Stimulated activated CD4-positive, alpha-beta T cell treated with anti-CD3 and anti-CD28 coated beads, Interleukin-15, amount 100 ng/mL, for 48 hours (primary cell): ENCODE results near the gene TNRC6A.
A peak's percentile ranks its signal among the peaks of the same experiment; 100 is the strongest.
"Not testable (repeated sequence)": the region's sequence is repeated elsewhere in the genome, so short reads cannot be mapped to it uniquely, and the experiment has no call there.

Experiments used
- DNase-seq, 2 donors: peaks; one replicate each; pipeline ENCODE4 v3.0.0-alpha.2; 2020; ENCODE audit warnings: low read depth in 2 of 2

Gene TNRC6A

GRCh38 chr16:24845726-24846547 is 116.5 kb downstream of the TNRC6A start, which contains the start of gene SLC5A11:
TSS of gene SLC5A11 (plus strand) at chr16:24845963. CDS start at chr16:24858644, 12,681 bp downstream.
- no peak for DNase-seq

DNA sequence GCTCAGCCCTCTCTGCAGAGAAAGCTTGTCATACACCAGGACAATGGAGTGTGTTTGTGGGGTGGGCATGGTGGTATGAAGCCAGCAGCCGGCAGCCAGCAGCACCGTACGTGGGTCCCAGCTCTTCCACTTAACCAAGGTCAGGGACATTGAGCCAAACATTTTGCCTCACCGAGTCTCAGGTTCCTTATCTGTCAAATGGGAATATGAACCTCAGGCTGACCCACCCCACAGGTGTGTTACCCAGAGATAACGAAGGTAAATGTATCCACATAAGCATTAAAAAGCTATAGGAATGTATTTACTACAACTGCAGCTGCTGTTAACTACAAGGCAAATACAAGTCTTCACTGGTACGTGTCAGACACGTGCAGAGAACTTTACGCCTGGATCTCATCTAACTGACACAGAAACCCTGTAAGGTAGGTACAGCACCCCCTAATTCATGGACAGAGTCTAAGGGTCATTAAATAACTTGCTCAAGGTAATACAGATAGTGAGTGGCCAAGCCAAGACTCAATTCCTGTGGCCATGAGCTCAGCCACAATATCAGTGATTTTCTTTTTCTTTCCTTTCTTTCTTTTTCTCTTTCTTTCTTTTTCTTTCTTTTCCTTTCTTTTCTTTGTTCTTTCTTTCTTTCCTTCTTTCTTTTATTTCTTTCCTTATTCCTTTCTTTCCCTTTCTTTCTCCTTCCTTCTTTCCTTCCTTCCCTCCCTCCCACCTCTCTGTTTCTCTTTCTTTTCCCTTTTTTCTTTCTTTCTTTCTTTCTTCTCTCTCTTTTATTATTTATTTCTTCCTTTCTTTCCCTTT is 117.3 kb downstream of the TNRC6A start:
- no peak for DNase-seq

DNA sequence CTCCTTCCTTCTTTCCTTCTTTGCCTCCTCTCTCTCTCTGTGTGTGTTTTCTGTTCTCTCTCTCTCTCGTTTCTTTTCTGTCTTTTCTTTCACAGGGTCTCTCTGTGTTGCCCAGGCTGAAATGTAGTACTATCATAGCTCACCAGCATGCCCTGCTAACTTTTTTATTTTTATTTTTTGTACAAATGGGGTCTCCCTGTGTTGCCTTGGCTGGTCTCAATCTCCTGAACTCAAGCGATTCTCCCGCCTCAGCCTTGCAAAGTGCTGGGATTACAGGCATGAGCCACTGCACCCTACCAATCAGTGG is 117.9 kb downstream of the TNRC6A start:
- DNase-seq: no peak

DNA sequence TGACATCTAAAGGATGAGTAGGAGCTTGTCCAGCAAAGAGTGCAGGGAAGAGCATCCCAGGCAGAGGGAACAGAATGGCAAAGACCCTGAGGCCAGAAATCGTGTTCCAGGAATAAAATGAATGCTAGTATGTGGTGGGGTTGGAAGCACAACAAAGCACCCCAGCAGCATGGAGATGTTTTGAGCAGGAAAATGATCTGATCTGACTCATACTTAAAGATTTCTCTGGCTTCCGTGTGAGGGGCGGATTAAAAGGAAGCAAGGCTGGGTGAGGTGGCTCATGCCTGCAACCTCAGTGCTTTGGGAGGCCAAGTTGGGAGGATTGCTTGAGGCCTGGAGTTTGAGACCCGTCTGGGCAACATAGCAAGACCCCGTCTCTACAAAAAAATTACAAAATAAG is 118.6 kb downstream of the TNRC6A start:
- DNase-seq: no peak

- DNase-seq: no peak
Measured at GRCh38 chr16:24849641-24850040, 120.2 kb downstream of the TNRC6A start.

DNA sequence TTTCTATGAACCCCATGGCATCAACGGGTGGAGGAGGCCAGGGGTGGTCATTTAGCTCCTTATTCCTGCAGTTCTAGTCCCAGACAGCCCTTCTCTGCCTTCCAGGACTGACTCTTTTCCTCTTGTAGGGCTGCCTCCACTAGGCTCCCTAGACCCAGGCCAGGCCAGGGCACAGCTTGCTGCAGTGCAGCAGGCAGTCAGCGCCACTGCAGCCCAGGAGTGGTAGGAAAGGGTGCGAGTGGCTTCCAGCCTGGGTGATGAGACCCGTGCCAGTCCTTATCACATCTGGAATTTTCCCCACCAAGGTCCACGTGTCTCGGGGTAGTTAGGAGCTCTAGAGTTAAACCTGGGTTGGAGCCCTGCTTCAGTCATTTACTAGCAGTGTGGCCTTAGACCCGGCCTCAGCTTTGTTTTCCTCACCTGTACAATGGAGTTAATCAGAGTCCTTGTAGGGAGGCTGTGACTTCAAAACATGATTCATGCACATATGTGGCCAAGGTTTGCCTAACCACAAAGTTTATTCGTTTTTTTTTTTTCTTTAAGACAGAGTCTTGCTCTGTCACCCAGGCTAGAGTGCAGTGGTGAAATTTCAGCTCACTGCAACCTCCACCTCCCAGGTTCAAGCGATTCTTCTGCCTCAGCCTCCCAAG is 121.0 kb downstream of the TNRC6A start:
- DNase-seq: peak in 1 of 2 donors; percentile 2

DNA sequence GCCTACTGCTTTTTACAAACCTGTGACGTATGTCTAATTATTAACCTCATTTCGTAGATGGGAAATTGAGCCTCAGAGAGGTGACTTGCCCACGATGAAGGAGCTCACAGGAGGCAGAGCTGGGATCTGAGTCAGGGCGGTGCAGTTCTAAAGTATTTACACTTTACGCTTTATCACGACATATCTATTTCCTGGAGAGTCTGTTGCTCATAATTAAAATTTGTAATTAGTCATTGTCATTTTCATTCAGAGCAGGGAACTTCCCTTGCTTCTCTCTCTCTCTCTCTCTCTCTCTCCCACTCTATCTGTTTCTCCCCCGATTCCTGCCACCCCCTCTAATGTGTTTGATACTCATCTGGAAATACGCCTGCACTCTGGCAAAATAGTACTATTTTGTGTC is 122.2 kb downstream of the TNRC6A start:
- DNase-seq: peak; percentile 11 to 22

- DNase-seq: no peak
Measured at GRCh38 chr16:24852281-24852721, 122.8 kb downstream of the TNRC6A start.

DNA sequence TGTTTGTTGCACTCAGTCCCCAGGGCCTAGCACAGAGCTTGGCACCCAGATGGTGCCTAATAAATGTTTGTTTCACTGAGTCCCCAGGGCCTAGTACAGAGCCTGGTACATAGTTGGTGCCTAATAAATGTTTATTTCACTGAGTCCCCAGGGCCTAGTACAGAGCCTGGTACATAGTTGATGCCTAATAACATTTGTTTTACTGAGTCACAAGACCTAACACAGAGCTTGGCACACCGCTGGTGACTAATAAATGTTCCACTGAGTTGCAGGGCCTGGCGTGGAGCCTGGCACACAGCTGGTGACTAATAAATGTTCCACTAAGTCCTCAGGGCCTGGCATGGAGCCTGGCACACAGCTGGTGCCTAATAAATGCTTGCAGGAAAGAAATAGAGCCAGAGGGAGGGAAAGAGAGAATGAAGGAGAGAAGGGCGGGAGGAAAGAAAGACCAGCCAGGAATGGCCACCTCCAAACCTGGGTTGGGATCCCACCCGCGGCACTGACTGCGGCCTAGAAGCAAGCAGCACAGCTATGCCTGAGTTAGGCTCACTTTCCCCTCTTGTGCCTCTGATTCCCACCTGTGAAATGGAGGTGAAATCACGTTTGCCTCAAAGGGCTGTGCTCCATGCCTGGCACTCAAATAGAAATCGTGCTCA is 123.8 kb downstream of the TNRC6A start:
- DNase-seq: no peak

DNA sequence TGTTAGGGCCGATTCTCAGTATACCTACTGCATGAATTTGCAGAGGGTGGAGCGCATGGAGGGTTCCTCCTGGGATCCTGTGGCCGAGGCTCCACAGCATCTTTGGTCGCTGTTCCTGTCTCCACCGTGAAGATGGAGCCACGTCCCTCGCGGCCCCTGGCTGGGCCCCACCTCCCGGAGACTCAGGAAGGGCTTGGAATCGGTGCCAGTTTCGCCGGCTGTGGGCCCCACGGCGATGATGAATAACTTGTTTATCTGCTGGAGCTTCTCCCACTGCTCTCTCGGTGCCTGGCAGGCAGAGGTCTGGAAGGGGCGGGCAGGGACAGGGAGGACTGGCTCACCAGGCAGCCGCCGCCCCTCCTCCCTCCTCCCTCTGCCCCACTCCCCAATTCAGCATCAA is 124.4 kb downstream of the TNRC6A start:
- DNase-seq: no peak

- no peak for DNase-seq
Measured at GRCh38 chr16:24854607-24855171, 125.2 kb downstream of the TNRC6A start.

DNA sequence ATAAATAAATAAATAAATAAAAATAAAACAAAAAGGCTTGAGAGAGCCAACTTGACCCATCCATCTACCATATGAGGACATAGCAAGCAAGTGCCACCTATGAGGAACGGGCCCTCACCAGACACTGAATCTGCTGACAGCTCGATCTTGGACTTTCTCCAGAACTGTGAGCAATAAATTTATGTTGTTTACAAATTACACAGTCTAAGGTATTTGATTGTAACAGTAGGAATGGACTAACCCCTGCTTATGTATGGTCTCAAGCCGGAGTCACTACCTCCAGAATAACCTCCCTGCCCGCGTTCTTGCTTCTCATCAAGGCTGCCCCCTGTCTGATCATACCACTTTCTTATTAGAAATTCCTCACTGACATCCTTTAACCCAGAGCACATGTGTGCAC is 126.2 kb downstream of the TNRC6A start:
- DNase-seq: no peak

DNA sequence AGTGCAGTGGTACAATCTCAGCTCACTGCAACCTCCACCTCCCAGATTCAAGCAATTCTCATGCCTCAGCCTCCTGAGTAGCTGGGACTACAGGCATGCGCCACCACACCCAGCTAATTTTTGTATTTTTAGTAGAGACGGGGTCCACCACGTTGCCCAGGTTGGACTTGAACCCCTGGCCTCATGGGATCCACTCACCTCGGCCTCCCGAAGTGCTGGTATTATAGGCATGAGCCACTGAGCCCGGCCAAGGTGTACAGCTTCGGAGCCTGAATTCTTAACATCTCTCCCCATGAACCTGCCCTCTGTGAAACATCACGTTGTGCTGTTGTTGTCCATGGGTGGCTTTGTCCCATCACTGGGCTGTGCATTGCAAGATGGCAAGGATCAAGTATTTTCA is 127.4 kb downstream of the TNRC6A start:
- not testable (repeated sequence) for DNase-seq

- DNase-seq: peak in 1 of 2 donors; percentile 42
Measured at GRCh38 chr16:24858219-24859041, 129.0 kb downstream of the TNRC6A start.

DNA sequence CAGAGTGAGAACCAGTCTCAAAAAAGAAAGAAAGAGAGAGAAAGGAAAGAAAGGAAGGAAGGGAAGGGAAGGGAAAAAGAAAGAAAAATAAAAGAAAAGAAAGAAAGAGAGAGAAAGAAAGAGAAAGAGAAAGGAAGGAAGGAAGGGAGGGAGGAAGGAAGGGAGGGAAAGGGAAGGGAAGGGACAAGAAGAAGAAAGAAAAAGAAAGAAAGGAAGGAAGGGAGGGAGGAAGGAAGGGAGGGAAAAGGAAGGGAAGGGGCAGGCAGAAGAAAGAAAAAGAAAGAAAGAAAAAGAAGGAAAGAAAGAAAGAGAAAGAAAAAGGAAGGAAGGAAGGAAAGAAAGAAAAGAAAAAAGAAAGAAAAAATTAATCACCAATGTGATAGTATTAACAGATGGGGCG is 132.0 kb downstream of the TNRC6A start:
- DNase-seq: no peak

DNA sequence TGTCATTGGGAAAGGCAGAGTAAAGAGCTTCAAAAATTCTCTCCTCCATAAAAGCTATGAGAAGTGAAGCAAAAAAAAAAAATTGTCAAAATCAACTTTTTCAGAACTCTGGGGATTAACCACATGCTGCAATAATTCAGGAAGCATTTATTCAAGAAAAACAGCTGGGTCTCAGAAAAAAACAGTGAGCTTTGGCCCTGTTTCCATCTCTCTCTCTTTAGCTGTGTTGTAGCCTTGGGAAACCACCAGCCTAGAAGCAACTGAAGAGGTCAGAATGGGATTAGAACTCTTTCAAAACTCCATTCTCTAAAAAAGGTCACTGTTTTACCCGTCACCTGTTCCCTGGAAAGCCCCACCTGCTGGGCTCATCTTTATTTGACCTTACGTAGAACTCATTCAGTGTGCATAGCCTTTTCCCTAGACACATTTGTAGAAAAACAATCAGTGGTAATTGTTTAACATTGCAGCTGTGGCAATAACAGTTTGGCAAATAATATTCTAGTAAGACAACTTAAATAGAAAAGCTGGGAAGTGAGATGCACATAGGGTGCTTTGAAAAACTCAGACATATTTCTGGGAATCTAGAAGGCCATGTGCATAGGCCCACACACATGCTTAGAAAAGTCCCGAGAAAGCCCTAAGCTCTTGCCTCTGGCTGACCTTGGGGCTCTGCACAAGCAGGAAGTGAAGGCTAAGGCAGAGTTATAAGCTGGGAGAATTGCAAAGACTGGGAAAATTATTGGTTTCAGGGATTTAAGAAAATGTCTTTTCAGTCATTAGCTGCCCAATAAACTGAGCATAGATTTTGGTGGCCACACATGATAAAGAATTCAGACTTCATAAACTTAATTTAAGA is 134.4 kb downstream of the TNRC6A start:
- DNase-seq: no peak

GRCh38 chr16:24869033-24869432 is 139.6 kb downstream of the TNRC6A start:
- no peak for DNase-seq

DNA sequence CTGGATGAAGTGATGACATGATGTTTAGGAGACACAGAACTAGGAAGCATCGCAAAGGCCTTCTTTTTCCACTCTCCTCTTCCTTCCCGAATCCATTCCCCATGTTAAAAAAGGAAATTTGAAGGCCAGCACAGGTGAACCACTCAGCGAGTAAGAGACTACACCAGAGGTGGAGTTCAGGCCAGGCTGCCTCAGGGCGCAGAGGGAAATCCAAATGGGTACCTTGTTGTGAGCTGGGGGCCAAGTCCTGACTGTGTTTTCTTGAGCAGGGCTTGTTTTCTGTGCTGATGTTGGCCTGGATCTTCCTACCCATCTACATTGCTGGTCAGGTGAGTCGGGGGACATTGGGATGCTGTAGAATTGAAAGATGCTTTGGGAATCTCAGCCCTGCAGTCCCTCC is 142.4 kb downstream of the TNRC6A start:
- no peak for DNase-seq

DNA sequence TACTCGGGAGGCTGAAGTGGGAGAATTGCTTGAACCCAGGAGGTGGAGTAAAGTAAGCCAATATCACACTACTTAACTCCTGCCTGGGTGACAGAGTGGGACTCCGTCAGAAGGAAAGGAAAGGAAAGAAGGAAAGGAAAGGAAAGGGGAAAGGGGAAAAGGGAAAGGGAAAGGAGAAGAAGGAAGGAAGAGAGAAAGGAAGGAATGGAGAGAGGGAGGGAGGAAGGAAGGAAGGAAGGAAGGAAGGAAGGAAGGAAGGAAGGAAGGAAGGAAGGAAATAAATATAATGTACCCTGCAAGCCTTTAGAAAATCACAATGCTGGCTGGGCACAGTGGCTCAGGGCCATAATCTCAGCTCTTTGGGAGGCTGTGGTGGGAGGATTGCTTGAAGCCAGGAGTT is 143.6 kb downstream of the TNRC6A start:
- no peak for DNase-seq

DNA sequence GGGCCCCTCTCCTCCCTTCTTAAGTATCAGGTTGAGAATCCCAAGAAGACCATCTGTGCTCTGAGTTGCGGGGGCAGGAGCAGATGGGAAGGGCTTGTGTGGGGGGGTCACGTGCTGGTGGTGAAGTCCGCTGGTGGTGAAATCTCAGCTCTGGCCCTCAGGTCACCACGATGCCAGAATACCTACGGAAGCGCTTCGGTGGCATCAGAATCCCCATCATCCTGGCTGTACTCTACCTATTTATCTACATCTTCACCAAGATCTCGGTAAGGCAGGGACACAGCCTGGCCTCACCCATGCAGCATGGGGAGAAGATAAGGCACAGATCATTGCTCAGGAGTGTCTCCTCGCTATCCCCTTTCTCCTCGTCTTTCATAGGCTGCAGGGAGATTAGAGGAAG is 146.0 kb downstream of the TNRC6A start:
- no peak for DNase-seq
